Peyer's patch (tissue), 4 donors: ENCODE data around the gene HDAC8.

Experiments
- CTCF ChIP-seq, 6 experiments: fragments of 450-650 bp in 4 of 6; fragments of 200-600 bp in 2 of 6; sonication (generic) in 1 of 6; IDR thresholded peaks; one replicate each; pipeline ENCODE4 v1.5.1; 2017 to 2019; ENCODE audit warnings: antibody characterized with exemption in 6 of 6, mild to moderate bottlenecking in 3 of 6, moderate library complexity in 1 of 6
- POLR2A ChIP-seq, 2 donors: fragments of 450-650 bp; IDR thresholded peaks; one replicate each; pipeline ENCODE4 v1.5.1; 2017; ENCODE audit warnings: antibody characterized with exemption in 2 of 2, mild to moderate bottlenecking in 2 of 2, moderate library complexity in 2 of 2

DNA sequence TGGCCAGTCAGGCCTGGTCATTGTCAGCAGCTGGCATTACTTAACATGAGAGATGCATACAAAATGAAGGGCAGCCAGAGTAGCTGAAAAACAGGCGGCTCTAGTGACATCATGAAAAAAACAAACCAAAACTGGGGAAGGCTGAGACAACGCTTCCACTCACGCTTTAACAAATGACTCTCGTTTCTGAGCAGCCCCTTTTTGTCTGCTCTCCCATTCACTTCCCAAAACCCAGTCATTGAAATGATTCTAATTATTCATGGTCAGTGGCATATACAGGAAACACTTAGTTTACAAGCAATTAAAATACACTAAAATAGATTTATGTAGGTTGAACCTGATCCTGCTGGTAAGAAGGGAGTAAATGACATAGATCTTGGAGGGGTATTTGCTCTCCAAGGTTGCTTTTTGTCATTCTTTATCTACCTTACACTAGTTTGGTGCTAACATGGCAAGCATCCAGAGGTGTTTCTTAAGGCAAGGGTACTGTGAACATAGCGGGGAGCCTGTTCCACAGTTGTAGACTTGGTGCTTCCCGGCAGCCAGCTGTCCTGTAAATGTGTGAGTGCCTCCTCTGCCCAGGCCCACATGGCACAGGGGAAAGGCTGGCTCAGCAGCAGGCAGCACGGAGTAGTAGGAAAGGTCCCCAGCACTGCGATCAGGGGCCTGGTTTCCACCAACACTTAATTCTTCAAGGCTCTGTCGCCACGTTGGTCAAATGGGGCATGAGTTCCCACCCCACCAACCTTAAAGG, 205.8 kb downstream of the HDAC8 start:
- no peak for TF ChIP-seq CTCF (IDR thresholded peaks at IDR 0.05)
- no peak for TF ChIP-seq POLR2A (IDR thresholded peaks at IDR 0.05)
